GM12864 (cell line): ENCODE measurements around the gene C22orf23.

ENCODE experiments used
- DNase-seq: peaks from one replicate; pipeline ENCODE4 v3.0.0-alpha.2; 2011; ENCODE audit warnings: low read depth
- H3K4me3 ChIP-seq: 2 replicates; pipeline ENCODE4 v1.5.1; 2011; ENCODE audit warnings: mild to moderate bottlenecking, low read depth, low read length, control low read depth
- TF ChIP-seq, protein P1 (sequence below): IDR thresholded peaks from 2 replicates; pipeline ENCODE4 v1.5.1; 2011; ENCODE audit warnings: low read depth, mild to moderate bottlenecking, moderate library complexity, low read length, control low read depth, inconsistent platforms; ENCODE audit errors: missing control alignments

Gene C22orf23

DNA sequence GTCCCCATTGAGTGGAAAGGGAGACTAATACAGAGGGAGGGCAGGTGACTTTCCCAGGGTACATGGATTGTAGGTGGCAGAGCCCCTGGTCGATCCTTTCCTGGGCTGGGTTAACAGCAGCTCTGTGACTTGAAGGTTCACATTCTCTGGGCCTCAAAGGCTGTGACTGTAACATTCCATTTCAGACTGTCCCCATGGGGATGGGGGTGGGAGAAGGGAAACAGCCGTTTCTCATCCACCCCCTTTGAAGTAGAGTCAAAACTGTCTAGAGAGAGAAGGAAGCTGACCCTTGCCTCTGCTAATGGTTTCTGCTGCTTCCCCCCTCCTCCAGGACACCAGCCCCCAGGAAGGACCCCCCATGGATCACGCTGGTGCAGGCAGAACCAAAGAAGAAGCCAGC lies 28.1 kb downstream of the C22orf23 start:
- H3K4me3 ChIP-seq: no peak overlapping the region
- TF ChIP-seq, protein P1, sequence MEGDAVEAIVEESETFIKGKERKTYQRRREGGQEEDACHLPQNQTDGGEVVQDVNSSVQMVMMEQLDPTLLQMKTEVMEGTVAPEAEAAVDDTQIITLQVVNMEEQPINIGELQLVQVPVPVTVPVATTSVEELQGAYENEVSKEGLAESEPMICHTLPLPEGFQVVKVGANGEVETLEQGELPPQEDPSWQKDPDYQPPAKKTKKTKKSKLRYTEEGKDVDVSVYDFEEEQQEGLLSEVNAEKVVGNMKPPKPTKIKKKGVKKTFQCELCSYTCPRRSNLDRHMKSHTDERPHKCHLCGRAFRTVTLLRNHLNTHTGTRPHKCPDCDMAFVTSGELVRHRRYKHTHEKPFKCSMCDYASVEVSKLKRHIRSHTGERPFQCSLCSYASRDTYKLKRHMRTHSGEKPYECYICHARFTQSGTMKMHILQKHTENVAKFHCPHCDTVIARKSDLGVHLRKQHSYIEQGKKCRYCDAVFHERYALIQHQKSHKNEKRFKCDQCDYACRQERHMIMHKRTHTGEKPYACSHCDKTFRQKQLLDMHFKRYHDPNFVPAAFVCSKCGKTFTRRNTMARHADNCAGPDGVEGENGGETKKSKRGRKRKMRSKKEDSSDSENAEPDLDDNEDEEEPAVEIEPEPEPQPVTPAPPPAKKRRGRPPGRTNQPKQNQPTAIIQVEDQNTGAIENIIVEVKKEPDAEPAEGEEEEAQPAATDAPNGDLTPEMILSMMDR: no peak
- no peak for DNase-seq

DNA sequence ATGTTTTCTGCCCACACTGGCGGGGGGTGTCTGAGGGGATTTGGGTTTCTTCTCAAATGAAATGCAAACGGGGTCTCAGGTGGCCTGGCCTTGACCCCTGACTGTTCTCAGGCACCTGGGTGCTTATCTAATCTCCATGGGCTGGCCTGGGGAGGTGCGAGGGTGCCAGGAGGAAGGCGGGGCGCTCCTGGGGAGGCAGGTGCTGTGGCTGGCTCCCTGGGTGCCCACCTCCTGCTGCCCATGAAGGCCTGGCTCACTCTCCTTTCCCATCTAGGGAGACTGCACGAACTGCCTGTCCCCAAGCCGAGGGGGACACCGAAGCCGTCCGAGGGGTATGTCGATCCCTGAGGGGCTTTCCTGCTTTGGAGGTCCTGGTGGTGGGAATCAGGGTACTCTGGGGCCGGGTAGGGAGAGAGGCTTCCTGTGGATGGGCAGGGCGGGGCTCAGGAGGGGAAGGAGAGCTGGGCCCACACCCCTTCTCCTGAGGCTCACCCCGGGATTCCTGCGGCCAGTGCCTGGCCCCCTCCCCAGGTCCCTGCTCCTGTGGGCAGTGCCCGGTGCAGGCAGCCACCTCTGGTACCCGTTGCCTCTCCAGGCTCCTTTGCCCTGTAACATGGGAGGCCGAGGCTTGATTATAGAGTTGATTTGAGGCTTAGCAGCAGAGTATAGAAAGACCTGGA lies 28.9 kb downstream of the C22orf23 start:
- DNase-seq: no peak
- TF ChIP-seq, protein P1: no peak
- H3K4me3 ChIP-seq: no peak overlapping the region

DNA sequence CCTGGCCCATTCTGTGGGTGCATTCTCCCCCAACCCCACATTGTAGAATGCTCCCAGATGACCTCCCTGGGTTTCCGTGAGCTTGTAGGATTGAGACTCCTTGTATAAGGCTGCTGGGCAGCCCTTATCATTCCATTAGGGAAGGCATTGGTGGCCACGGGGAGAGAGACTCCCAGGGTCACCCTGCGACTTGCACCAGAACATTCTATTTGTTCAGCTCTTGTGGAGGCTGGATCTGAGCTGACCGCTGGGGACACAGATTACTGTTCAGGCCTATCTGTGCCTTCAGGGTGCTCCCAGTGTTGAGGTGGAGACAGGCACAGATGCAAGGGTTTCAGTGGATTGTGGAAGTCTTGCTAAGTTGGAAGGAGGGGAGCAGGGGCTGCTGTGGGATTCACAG lies 29.5 kb downstream of the C22orf23 start:
- DNase-seq: no peak
- TF ChIP-seq, protein P1: no peak
- H3K4me3 ChIP-seq: no peak overlapping the region

DNA sequence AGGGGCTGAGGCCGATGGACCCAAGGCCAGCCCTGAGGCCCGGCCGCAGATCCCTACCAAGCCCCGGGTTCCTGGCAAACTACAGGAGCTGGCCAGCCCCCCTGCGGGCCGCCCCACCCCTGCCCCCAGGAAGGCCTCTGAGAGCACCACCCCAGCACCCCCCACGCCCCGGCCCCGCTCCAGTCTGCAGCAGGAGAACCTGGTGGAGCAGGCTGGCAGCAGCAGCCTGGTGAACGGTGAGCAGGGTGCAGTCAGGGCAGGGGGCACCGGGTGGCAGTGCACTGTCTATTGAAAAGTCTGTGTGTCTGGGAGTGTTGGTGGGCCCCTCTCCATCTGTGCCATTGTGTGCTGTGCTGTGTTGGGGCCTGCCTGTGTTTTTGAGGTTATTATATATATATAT lies 31.2 kb downstream of the C22orf23 start:
- no peak overlapping the region for H3K4me3 ChIP-seq
- TF ChIP-seq, protein P1: no peak
- no peak for DNase-seq

DNA sequence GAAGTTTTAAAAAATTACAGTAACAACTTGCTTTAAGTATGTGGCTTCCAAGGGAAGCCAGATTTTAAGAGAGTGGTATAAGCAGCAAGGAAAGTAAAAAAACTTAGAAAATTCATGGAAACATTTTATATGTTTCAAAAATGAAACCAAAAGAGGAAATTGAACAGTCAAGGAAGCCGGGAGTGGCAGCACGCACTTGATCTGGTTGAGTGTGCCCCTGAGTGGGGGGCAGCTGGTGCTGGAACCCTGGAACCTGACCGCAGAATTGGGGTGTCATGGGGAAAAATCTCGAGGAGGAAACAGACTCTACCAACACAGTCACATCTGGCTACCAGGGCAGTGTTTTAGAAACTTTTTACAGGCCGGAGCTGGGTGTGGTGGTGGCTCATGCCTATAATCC lies 33.3 kb downstream of the C22orf23 start:
- H3K4me3 ChIP-seq: no peak overlapping the region
- no peak for DNase-seq
- TF ChIP-seq, protein P1: no peak

DNA sequence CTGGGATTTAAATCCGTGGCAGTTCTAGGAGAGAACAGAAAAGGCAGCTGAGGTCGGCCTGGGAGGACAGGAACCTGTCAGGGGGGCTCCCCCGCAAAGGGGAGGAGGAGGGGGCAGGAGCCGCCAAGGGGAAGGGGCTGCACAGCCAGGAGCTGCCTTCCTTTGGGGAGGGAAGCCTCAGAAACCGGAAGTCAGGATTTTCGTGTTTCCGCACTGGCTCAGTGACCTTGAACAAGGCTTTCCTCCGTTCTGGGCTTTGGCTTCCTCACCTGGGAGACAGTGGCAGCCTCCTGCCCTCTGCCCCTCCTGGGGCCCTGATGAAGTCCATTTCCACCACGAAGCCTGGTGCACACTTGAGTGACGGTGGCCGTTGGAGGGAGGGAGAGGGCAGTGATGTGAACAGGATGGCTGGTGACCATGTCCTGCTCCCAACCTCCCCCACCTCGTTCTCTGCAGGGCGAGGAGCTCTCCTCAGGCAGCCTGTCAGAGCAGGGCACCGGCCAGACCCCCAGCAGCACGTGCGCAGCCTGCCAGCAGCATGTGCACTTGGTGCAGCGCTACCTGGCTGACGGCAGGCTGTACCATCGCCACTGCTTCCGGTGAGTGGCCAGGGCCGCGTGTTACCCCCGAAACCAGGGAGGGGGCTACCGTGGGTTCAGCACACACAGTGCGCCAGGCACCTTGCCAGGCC lies 34.7 kb downstream of the C22orf23 start:
- TF ChIP-seq, protein P1: no peak

More for the DNA sequence above, 34.7 kb downstream of the C22orf23 start:
- no peak overlapping the region for H3K4me3 ChIP-seq
- no peak for DNase-seq
